GM21528 (cell line): ENCODE data around the gene CAMK4.
"Not testable (repeated sequence)": the region's sequence is repeated elsewhere in the genome, so short reads cannot be mapped to it uniquely, and the experiment has no call there.

Source experiments
- ATAC-seq: cut with Tn5 transposase; IDR thresholded peaks from one replicate; pipeline ENCODE4 v1.9.1; 2021; ENCODE audit warnings: mild to moderate bottlenecking, moderate library complexity; ENCODE audit not compliant: unreplicated experiment, low FRiP score

CAMK4 gene

GRCh38 chr5:111410067-111410466, 185.9 kb downstream of the CAMK4 start:
- ATAC-seq: not testable (repeated sequence)

- ATAC-seq: no peak
These were observed 187.1 kb downstream of the CAMK4 start for GRCh38 chr5:111411301-111411700.

- ATAC-seq: no peak
These were observed 188.4 kb downstream of the CAMK4 start for GRCh38 chr5:111412593-111412992.

- ATAC-seq: no peak
These were observed 190.9 kb downstream of the CAMK4 start for GRCh38 chr5:111415053-111415452.

GRCh38 chr5:111422245-111422644, 198.1 kb downstream of the CAMK4 start:
- no peak for ATAC-seq

GRCh38 chr5:111422747-111423720, 198.8 kb downstream of the CAMK4 start:
- no peak for ATAC-seq

GRCh38 chr5:111425205-111425604, 201.0 kb downstream of the CAMK4 start:
- no peak for ATAC-seq

GRCh38 chr5:111427762-111428161, 203.6 kb downstream of the CAMK4 start:
- no peak for ATAC-seq

GRCh38 chr5:111432883-111433536, 208.8 kb downstream of the CAMK4 start:
- no peak for ATAC-seq

GRCh38 chr5:111434800-111435199, 210.6 kb downstream of the CAMK4 start:
- ATAC-seq: no peak

GRCh38 chr5:111439473-111440075, 215.4 kb downstream of the CAMK4 start:
- no peak for ATAC-seq

GRCh38 chr5:111447099-111447498, 222.9 kb downstream of the CAMK4 start:
- ATAC-seq: no peak

- ATAC-seq: no peak
These were observed 223.6 kb downstream of the CAMK4 start for GRCh38 chr5:111447822-111448221.

GRCh38 chr5:111453295-111453694, 229.1 kb downstream of the CAMK4 start:
- ATAC-seq: no peak

- no peak for ATAC-seq
These were observed 229.6 kb downstream of the CAMK4 start for GRCh38 chr5:111453747-111454146.

GRCh38 chr5:111454198-111454622, 230.0 kb downstream of the CAMK4 start:
- ATAC-seq: no peak

- no peak for ATAC-seq
These were observed 230.6 kb downstream of the CAMK4 start for GRCh38 chr5:111454776-111455175.

- ATAC-seq: no peak
These were observed 237.1 kb downstream of the CAMK4 start for GRCh38 chr5:111461255-111461671.

- no peak for ATAC-seq
These were observed 237.8 kb downstream of the CAMK4 start for GRCh38 chr5:111461934-111462333.

- no peak for ATAC-seq
These were observed 239.1 kb downstream of the CAMK4 start for GRCh38 chr5:111463311-111463710.

- no peak for ATAC-seq
These were observed 245.2 kb downstream of the CAMK4 start for GRCh38 chr5:111469293-111469896.
